OCI-LY1 (cell line): ENCODE data around the gene TMEM204.

Source experiments
- EZH2 ChIP-seq: fragments of 200-600 bp; sonication (generic), shearing (Covaris generic); IDR thresholded peaks from 2 replicates; pipeline ENCODE4 v1.8.0; 2017; ENCODE audit warnings: borderline replicate concordance, mixed run types, mild to moderate bottlenecking, antibody characterized with exemption, low read length, moderate library complexity, mixed read lengths
- TF ChIP-seq, protein P1 (sequence below): fragments of 200-600 bp; sonication (generic), shearing (Covaris generic); IDR thresholded peaks from 2 replicates; pipeline ENCODE4 v1.5.1; 2017; ENCODE audit warnings: mild to moderate bottlenecking, antibody characterized with exemption, low read length, moderate library complexity, mixed read lengths

DNA sequence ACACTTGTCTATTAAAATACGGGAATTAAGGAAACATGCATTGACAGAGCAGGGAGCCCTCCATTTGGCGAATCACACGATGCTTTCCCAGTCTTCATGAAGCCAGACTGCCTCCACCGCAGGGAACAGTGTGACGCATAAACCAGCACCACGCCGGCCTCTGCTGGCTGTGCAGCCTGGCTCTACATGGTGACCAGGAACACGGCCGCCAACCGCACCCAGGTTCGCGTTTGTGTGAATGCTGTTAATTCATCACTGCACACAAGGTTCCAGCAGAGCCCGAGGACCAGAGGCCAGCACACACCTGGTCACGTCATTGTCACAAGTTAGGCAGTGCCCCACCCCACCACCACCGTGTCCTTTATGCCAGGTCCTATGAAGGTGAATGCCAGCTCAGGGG lies 26.7 kb downstream of the TMEM204 start:
- TF ChIP-seq, protein P1, sequence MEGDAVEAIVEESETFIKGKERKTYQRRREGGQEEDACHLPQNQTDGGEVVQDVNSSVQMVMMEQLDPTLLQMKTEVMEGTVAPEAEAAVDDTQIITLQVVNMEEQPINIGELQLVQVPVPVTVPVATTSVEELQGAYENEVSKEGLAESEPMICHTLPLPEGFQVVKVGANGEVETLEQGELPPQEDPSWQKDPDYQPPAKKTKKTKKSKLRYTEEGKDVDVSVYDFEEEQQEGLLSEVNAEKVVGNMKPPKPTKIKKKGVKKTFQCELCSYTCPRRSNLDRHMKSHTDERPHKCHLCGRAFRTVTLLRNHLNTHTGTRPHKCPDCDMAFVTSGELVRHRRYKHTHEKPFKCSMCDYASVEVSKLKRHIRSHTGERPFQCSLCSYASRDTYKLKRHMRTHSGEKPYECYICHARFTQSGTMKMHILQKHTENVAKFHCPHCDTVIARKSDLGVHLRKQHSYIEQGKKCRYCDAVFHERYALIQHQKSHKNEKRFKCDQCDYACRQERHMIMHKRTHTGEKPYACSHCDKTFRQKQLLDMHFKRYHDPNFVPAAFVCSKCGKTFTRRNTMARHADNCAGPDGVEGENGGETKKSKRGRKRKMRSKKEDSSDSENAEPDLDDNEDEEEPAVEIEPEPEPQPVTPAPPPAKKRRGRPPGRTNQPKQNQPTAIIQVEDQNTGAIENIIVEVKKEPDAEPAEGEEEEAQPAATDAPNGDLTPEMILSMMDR, result no peak
- TF ChIP-seq EZH2, result no peak
